ENCODE measurements around the gene HDAC9.

The HDAC9 gene

DNA sequence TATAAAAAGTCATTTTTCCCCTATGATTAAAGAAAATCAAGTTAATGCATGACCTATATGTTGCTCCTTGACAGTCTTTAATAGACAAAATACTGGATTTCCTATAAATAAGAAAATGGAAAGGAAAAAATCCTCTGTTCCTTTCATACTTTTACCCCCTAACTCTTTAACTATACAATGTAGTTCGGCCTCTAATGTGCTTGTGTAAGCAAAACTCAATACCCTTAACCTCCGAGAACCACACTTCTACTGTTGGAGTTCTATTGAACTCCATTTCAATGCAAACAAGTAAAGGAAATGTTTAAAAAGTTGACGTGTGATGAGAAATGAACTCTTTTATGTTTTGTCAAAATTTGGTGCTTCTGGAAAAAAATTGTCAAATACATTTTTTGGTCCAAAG, 36.0 kb downstream of the HDAC9 start:
- no peaks in the 10 kb centered on the region for H3K9me3 Mint-ChIP-seq
- H3K4me1 Mint-ChIP-seq: no peaks in the 10 kb centered on the region
- H3K27me3 Mint-ChIP-seq: no peaks in the 10 kb centered on the region

DNA sequence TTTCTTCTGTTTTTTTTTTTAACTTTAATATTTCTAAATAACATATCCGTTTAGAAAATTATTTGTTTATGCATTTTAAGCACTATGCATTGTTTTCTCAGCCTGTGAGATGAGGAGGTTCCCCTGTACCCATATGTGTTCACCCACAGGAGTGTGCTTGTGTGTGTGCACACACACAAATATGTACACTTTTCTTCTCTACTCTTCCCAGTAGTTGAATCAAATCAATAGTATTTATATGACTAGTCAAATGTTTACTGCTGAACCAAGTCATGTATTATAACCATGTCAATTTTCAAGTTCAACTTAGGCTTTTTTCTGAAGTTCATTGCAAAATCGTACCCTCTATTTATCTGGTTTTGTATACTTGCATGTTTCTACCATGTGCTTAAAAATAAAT, 37.3 kb downstream of the HDAC9 start:
- H3K4me3 Mint-ChIP-seq: no peak overlapping the region
- no peaks in the 10 kb centered on the region for H3K9me3 Mint-ChIP-seq
- H3K27me3 Mint-ChIP-seq: no peaks in the 10 kb centered on the region
- no peak for DNase-seq
- H3K27ac Mint-ChIP-seq: no peak overlapping the region
- no peak for ATAC-seq
- H3K4me1 Mint-ChIP-seq: peaks cover under 1% of the 10 kb centered on the region

More for the DNA sequence above, 36.0 kb downstream of the HDAC9 start:
- Mint-ChIP-seq H3K27ac (no peak overlapping the region), H3K4me3 (no peak overlapping the region)
- ATAC-seq: no peak
- DNase-seq: no peak

GRCh38 chr7:18534481-18534880, 38.9 kb downstream of the HDAC9 start:
- DNase-seq (no peak), ATAC-seq (no peak)
- no peaks in the 10 kb centered on the region for H3K9me3 Mint-ChIP-seq
- H3K27ac Mint-ChIP-seq: no peak overlapping the region
- H3K4me1 Mint-ChIP-seq: peaks cover 6% of the 10 kb centered on the region
- no peaks in the 10 kb centered on the region for H3K27me3 Mint-ChIP-seq
- no peak overlapping the region for H3K4me3 Mint-ChIP-seq

DNA sequence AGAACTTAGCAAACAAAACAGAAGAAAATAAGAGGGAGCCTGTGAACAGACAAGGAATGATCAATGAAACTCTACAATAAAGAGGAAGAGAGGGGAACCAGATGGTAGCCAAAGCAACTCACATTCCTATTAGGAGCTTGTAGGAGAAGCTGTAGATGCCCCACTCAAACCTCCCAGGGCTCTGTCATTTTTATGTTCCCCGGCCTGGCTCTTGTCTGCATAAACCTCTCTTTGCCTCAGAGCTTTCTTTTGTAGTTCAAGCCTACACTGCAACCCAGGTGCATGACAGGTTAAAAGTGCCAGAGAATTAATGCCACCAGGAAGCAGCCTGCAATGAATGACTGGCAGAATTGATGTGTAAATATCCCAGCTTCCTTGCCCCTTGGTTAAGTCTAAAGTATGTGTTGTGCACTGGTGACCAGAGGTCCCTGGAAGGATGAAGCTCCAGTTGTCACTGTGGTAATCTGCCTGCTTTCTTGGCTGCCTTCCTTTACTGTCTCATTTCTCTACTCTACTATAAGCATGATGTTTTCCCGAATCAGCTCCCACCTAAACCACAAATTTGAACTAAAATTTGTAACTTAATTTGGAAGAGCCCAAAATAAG, 40.4 kb downstream of the HDAC9 start:
- H3K9me3 Mint-ChIP-seq: no peaks in the 10 kb centered on the region
- no peak overlapping the region for H3K27ac Mint-ChIP-seq
- DNase-seq: no peak
- H3K4me1 Mint-ChIP-seq: peaks cover 6% of the 10 kb centered on the region
- no peak overlapping the region for H3K4me3 Mint-ChIP-seq
- ATAC-seq: no peak
- H3K27me3 Mint-ChIP-seq: no peaks in the 10 kb centered on the region

- Mint-ChIP-seq H3K9me3 (no peaks in the 10 kb centered on the region), H3K27ac (no peak overlapping the region), H3K27me3 (no peaks in the 10 kb centered on the region), H3K4me1 (peaks cover 6% of the 10 kb centered on the region), H3K4me3 (no peak overlapping the region)
- DNase-seq: no peak
- no peak for ATAC-seq
Observed at GRCh38 chr7:18536486-18536885, 40.9 kb downstream of the HDAC9 start.

DNA sequence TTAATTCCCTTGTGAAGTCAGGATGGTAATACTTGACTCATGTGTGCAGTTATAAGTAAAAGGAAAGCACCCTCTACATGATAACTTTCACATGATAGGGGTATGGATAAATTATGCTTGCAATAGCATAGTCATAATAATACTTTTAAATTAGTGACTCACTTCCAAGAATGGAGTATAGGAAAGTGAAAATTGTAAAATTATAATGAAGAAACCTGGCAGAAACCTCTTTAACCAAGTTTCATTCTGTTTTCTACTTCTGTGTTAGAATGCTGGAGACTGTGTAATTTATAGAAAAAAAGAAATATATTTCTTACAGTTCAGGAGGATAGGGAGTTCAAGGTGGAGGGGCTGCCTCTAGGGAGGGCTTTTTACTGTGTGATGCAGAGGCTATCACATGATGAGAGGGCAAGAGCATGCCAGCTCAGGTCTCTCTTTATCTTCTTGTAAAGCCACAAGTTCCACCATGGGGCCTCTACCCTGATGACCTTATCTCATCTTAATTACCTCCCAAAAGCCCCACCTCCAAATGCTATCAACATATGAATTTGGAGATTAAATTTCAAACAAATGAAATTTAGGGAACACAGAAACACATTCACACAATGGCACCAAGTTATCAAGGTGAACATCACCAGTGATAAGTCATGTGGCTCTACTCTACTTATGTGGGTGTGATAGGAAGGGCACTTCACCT, 43.2 kb downstream of the HDAC9 start:
- H3K9me3 Mint-ChIP-seq: peaks cover 0 to 4% of the 10 kb centered on the region in 2 donors
- H3K4me3 Mint-ChIP-seq: no peak overlapping the region
- H3K4me1 Mint-ChIP-seq: peaks cover 6% of the 10 kb centered on the region
- DNase-seq (no peak), ATAC-seq (peak; percentile 92)
- peak overlapping the region in 1 of 2 donors; percentile 54 for H3K27ac Mint-ChIP-seq
- no peaks in the 10 kb centered on the region for H3K27me3 Mint-ChIP-seq

DNA sequence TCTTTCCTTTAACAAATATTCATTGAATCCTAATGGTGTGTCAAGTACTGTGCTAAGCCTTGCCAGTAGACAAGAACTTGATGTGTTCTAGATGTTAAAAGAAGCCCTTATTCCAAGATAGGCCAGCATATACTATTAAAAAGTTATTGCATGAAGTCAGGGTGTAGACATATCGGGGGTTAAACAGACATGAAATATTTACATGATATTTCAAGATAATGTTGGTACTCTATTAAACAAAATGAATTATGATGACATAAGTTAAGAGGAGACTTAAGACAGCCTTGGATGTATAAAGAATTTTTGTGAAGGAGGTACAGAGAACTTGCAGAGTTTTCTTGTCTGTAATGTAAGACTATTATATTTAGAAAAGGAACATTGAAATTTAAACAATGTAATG, 44.8 kb downstream of the HDAC9 start:
- no peak overlapping the region for H3K27ac Mint-ChIP-seq
- H3K27me3 Mint-ChIP-seq: no peaks in the 10 kb centered on the region
- no peak overlapping the region for H3K4me3 Mint-ChIP-seq
- peaks cover 6% of the 10 kb centered on the region for H3K4me1 Mint-ChIP-seq
- ATAC-seq: no peak
- no peak for DNase-seq
- H3K9me3 Mint-ChIP-seq: peaks cover 0 to 10% of the 10 kb centered on the region in 2 donors

- peaks cover 6% of the 10 kb centered on the region for H3K4me1 Mint-ChIP-seq
- peak overlapping the region in 1 of 2 donors; percentile 36 for H3K27ac Mint-ChIP-seq
- ATAC-seq (no peak), DNase-seq (no peak)
- no peaks in the 10 kb centered on the region for H3K27me3 Mint-ChIP-seq
- no peak overlapping the region for H3K4me3 Mint-ChIP-seq
- peaks cover 0 to 10% of the 10 kb centered on the region in 2 donors for H3K9me3 Mint-ChIP-seq
Observed at GRCh38 chr7:18541181-18541870, 45.8 kb downstream of the HDAC9 start.

DNA sequence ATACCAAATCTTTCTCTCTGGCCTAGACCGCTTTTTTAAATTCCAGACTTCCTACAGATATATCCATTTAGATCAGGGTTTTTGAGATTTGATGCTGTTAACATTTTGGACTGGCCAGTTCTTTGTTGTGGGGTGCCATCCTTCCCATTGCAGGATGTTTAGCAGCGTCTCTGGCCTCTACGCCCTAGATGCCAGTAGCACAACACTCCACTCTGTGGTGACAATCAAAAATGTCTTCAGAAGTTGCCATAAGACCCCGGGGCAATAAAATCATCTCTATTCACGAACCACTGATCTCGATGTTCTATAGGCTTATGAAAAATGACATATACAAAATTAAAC, 46.3 kb downstream of the HDAC9 start:
- no peak overlapping the region for H3K27ac Mint-ChIP-seq
- H3K27me3 Mint-ChIP-seq: no peaks in the 10 kb centered on the region
- H3K9me3 Mint-ChIP-seq: peaks cover 0 to 10% of the 10 kb centered on the region in 2 donors
- peaks cover 6% of the 10 kb centered on the region for H3K4me1 Mint-ChIP-seq
- ATAC-seq (no peak), DNase-seq (no peak)
- no peak overlapping the region for H3K4me3 Mint-ChIP-seq

- no peaks in the 10 kb centered on the region for H3K4me1 Mint-ChIP-seq
- H3K4me3 Mint-ChIP-seq: no peak overlapping the region
- no peak for DNase-seq
- H3K27me3 Mint-ChIP-seq: no peaks in the 10 kb centered on the region
- H3K27ac Mint-ChIP-seq: no peak overlapping the region
- H3K9me3 Mint-ChIP-seq: peaks cover 0 to 10% of the 10 kb centered on the region in 2 donors
- ATAC-seq: no peak
Observed at GRCh38 chr7:18546576-18546975, 51.0 kb downstream of the HDAC9 start.

- Mint-ChIP-seq H3K27ac (no peak overlapping the region), H3K27me3 (no peaks in the 10 kb centered on the region)
Observed at GRCh38 chr7:18547509-18548187, 52.1 kb downstream of the HDAC9 start.

DNA sequence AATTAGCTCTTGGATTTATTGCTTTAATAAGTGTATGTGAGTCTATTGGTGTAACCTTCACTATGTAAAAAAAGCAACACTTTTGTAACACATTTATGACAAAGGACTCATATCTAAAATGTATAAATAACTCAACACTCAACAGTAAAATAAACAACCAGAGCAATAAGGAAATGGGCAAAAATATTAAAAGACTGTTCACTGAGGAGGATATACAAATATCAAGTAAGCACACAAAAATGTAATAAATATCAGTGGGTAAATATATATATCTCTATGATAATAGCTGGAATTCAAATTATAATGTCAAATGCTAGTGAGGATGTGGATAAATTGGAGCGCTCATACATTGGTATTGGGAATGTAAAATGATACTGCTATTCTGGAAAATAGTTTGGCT, 53.0 kb downstream of the HDAC9 start:
- DNase-seq: no peak
- Mint-ChIP-seq H3K4me3 (no peak overlapping the region), H3K27me3 (no peaks in the 10 kb centered on the region), H3K4me1 (no peaks in the 10 kb centered on the region), H3K9me3 (peaks cover 0 to 5% of the 10 kb centered on the region in 2 donors), H3K27ac (no peak overlapping the region)
- no peak for ATAC-seq

More at GRCh38 chr7:18547509-18548187, 52.1 kb downstream of the HDAC9 start:
- Mint-ChIP-seq H3K4me1 (no peaks in the 10 kb centered on the region), H3K9me3 (peaks cover 0 to 10% of the 10 kb centered on the region in 2 donors), H3K4me3 (no peak overlapping the region)
- ATAC-seq (no peak), DNase-seq (no peak)

GRCh38 chr7:18550574-18550973, 55.0 kb downstream of the HDAC9 start:
- H3K27ac Mint-ChIP-seq: no peak overlapping the region
- H3K4me1 Mint-ChIP-seq: no peaks in the 10 kb centered on the region
- no peaks in the 10 kb centered on the region for H3K27me3 Mint-ChIP-seq
- no peak for ATAC-seq
- H3K4me3 Mint-ChIP-seq: no peak overlapping the region
- H3K9me3 Mint-ChIP-seq: peaks cover 0 to 4% of the 10 kb centered on the region in 2 donors
- no peak for DNase-seq

- ATAC-seq: no peak
- Mint-ChIP-seq H3K27ac (no peak overlapping the region), H3K9me3 (peaks cover 0 to 4% of the 10 kb centered on the region in 2 donors), H3K4me3 (no peak overlapping the region), H3K27me3 (no peaks in the 10 kb centered on the region), H3K4me1 (no peaks in the 10 kb centered on the region)
- DNase-seq: no peak
Observed at GRCh38 chr7:18552316-18552916, 56.9 kb downstream of the HDAC9 start.

- H3K27ac Mint-ChIP-seq: no peak overlapping the region
Observed at GRCh38 chr7:18552943-18553604, 57.5 kb downstream of the HDAC9 start.

More at GRCh38 chr7:18552943-18553604, 57.5 kb downstream of the HDAC9 start:
- no peak for DNase-seq
- Mint-ChIP-seq H3K27me3 (no peaks in the 10 kb centered on the region), H3K4me1 (no peaks in the 10 kb centered on the region), H3K4me3 (no peak overlapping the region), H3K9me3 (peaks cover 0 to 4% of the 10 kb centered on the region in 2 donors)
- ATAC-seq: no peak
